GM12874 (cell line): ENCODE measurements around the gene COLQ.

Experiments used
- TF ChIP-seq, protein P1 (sequence below): IDR thresholded peaks from 2 replicates; pipeline ENCODE4 v1.5.1; 2011; ENCODE audit warnings: low read depth, mild to moderate bottlenecking, control low read depth, low read length, moderate library complexity; ENCODE audit not compliant: insufficient read depth

COLQ gene

DNA sequence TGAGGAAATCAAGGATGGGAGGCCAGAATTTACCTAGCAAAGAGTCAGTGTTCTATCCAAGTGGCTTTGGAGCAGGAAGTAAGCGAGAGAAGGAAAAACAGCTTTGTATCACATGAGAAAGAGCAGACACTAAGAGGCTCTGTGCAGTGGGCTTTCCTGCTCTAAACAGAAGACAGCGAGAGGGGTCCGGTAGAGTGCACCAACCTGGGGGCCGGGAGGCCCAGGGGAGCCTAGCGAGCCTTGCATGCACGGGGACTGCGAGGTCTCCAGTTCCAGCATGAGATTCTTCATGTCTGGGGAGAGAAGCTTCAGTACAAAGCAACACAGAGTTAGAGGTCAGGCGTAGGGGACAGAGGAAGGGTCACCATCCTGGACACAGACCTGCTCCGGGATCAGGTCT is 33.5 kb downstream of the COLQ start:
- TF ChIP-seq, protein P1, sequence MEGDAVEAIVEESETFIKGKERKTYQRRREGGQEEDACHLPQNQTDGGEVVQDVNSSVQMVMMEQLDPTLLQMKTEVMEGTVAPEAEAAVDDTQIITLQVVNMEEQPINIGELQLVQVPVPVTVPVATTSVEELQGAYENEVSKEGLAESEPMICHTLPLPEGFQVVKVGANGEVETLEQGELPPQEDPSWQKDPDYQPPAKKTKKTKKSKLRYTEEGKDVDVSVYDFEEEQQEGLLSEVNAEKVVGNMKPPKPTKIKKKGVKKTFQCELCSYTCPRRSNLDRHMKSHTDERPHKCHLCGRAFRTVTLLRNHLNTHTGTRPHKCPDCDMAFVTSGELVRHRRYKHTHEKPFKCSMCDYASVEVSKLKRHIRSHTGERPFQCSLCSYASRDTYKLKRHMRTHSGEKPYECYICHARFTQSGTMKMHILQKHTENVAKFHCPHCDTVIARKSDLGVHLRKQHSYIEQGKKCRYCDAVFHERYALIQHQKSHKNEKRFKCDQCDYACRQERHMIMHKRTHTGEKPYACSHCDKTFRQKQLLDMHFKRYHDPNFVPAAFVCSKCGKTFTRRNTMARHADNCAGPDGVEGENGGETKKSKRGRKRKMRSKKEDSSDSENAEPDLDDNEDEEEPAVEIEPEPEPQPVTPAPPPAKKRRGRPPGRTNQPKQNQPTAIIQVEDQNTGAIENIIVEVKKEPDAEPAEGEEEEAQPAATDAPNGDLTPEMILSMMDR, result no peak

DNA sequence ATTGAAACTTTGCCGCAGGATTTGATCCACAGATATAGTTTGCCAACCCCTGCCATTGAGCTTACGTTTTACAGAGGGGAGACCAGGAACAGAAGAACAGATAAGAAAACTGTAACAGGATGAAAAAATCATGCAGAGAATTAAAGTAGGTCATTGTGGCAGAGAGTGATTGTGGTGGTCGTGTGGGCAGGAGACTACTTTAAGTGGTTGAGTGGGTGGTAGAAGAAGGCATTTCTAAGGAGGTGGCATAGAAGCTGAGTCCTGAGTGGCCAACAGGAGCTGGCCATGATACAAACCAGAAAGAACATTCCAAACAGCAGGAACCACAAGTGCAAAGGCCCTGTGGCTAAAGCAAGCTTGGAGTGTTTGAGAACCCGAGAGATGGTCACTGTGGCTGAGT is 34.5 kb downstream of the COLQ start:
- TF ChIP-seq, protein P1, result no peak

DNA sequence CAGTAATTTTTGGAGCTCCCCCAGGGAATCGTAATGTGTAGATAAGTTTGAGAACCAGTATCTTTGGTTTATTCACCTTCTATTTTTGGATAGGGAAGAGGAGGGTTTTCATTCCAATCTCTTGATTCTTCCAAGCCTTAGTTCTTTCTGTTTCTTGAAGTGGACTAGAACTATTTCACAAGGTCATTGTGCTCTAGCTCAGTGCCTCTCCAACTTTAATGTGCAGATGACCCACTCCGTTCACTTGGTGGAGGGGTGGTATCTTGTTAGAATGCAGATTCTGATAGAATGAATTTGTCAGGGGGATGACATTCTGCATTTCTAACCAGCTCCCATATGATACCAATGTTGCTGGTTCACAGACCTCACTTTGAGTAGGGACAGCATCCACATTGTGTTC is 35.5 kb downstream of the COLQ start:
- TF ChIP-seq, protein P1, result no peak

DNA sequence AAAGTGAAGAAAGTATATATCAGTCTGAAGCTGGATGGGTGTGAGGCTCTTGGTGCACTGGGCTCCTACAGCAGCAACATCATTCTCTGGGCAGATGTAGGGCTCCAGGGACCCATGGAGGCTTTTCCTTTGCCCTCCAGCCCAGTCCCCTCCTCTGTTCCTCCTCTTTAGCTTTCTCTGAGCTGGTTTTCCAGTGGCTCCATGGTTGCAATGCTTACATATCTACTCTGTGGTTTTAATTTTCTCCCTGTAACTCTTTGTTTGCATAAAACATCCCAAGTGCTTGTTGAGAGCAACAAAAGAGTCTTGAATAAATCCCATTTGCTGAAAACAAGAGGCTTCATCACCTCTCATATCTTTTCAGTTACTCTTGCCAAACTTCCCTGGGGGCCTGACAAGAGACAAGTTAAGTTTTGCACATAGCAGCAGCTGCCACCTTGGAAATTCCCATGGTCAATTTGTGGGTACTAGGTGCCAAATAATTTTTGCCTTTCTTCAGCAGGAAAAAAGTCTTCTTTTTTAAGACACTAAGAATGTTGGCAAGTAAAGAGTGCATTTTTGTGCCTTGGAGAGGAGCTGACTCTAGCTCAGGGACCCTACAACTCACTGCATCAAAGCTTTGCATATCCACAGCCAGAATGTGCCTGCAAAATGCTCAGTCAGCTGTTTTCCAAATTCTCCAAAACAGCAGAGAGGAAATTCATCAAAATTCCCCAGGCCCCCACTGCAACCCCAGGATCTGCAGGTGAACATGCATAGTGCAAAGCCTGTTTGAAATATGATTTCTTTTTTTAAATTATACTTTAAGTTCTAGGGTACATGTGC is 41.9 kb downstream of the COLQ start:
- TF ChIP-seq, protein P1, result no peak

DNA sequence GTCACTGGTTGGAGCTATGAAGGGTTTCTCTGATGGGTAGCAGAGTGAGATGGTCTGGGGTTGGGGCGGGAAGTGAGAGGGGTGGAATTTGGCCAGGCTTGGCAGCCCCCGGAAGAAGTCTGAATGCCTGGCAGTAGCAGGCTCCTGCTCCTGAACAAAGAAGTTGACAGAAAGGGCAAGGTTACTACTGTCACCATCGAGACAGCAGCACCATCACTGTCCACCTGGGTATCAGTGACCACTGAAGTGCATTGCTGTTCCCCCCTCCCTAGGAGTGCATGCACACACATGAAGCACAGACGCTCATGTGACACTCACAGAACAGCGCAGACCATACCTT is 42.9 kb downstream of the COLQ start:
- TF ChIP-seq, protein P1, result no peak

DNA sequence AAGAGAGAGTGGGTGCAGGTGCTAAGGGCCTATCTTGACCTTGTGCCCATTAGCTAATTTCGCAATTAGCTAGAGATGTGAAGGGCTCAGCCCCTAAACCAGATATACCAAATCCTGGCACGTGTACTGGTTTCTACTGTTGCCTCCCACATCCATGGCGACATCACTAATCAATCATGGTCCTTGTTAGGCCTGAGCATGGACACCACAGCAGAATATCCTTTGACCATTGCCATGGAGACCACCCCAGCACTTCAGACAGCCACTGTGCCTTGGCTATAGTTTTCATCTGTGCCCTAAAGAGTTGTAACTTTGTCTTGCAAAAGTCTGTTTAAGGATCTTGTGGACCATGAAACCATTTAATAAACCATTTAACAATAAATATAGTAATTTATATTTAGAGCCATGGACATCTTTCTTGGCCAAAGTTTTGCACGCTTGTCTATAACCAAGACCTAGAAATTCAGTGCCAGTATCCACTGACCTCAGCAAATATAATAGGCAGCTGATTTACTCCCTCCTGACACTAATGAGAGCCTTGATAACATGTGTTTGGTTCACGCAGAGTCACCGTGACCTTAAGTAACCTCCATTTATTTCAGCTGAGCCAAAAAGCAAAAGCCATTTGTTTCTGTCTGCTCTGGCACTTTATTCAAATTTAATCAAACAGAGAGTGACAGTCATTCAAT is 43.4 kb downstream of the COLQ start:
- TF ChIP-seq, protein P1, result no peak

DNA sequence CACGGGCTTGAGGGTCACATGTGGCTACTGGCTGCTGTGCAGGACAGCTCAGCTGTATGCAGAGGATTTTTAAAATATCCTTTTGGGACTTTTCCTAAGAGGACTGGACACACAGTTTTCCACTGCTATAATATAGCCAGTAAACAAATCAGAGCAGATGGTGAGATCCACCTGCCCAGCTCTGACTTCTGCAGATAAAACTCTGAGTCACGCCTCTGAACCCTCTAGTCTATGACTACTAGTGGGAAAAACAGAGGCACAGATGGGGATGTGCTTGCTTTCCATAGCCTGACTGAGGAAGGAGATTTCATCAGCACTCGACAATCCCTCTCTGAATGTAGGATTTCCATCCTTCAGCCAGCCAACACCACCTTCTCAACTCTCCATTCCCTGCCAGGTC is 45.1 kb downstream of the COLQ start:
- TF ChIP-seq, protein P1, result no peak
